ENCODE data around the gene MMP7.

Gene MMP7

DNA sequence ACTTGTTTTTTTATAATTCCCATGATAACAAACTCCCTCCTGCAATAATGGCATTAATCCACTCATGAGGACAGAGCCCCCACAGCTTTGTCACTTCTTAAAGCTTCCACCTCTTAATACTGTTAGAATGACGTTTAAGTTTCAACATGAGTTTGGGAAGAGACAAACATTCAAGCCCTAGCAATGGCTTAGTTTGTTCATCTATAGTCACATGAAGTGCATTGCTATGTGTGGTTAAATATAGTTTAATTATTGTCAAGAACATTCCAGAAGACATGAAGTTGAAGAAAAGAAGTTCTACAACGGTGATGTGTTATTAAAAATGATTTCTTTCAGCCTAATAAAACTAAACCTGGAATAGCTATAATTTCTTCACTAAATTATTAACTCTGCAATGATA, 30.6 kb downstream of the MMP7 start:
- TF ChIP-seq, protein P1, sequence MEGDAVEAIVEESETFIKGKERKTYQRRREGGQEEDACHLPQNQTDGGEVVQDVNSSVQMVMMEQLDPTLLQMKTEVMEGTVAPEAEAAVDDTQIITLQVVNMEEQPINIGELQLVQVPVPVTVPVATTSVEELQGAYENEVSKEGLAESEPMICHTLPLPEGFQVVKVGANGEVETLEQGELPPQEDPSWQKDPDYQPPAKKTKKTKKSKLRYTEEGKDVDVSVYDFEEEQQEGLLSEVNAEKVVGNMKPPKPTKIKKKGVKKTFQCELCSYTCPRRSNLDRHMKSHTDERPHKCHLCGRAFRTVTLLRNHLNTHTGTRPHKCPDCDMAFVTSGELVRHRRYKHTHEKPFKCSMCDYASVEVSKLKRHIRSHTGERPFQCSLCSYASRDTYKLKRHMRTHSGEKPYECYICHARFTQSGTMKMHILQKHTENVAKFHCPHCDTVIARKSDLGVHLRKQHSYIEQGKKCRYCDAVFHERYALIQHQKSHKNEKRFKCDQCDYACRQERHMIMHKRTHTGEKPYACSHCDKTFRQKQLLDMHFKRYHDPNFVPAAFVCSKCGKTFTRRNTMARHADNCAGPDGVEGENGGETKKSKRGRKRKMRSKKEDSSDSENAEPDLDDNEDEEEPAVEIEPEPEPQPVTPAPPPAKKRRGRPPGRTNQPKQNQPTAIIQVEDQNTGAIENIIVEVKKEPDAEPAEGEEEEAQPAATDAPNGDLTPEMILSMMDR (IDR thresholded peaks at IDR 0.05; ENCODE audit: low read length, missing control alignments) = no peak
- no peak overlapping the region for H3K4me3 ChIP-seq (replicated peaks; ENCODE audit: low read depth, low read length)
- DNase-seq (ENCODE audit: low read depth) = no peak

DNA sequence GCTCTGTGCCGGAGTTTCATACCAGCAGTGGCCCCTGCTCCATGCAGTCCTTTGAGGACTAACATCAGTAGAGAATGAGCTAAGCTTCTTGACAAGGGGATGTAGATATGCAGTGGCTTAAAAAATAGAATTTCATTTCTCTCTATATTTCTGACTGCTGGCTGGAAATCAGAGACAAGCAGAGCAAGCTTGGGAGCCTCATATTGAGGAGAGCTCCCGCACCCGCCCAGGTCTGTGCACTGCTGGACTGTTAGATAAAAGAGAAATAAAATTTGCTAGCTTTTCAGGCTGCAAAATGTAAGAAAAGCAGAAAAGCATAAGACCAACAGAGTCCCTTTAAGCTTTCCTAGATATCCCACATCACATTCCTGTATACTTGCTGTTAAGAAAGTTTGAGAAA, 31.4 kb downstream of the MMP7 start:
- no peak for DNase-seq (ENCODE audit: low read depth)
- TF ChIP-seq, protein P1 (IDR thresholded peaks at IDR 0.05; ENCODE audit: low read length, missing control alignments) = no peak

DNA sequence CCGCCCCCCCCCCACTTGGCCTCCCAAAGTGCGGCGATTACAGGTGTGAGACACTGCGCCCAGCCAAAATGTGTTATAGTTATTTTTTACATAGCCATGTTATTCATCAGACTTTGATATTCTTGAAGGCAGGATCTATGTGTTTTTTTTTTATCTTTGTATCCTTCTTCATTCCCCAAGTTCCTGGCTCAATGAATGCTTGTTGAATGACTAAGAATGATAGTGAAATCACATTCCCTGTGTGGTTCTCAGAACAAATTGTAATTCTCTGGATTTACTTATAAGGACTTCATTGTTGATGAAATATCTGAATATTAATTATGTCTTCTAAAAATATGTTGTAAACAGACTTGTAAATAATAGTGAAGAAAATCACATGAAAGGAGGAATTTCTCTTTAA, 33.5 kb downstream of the MMP7 start:
- TF ChIP-seq, protein P1 (IDR thresholded peaks at IDR 0.05; ENCODE audit: low read length, missing control alignments) = no peak
- DNase-seq (ENCODE audit: low read depth) = peak; percentile 64
- H3K4me3 ChIP-seq (replicated peaks; ENCODE audit: low read depth, low read length) = no peak overlapping the region

More for the DNA sequence above, 31.4 kb downstream of the MMP7 start:
- H3K4me3 ChIP-seq (replicated peaks; ENCODE audit: low read depth, low read length) = no peak overlapping the region

DNA sequence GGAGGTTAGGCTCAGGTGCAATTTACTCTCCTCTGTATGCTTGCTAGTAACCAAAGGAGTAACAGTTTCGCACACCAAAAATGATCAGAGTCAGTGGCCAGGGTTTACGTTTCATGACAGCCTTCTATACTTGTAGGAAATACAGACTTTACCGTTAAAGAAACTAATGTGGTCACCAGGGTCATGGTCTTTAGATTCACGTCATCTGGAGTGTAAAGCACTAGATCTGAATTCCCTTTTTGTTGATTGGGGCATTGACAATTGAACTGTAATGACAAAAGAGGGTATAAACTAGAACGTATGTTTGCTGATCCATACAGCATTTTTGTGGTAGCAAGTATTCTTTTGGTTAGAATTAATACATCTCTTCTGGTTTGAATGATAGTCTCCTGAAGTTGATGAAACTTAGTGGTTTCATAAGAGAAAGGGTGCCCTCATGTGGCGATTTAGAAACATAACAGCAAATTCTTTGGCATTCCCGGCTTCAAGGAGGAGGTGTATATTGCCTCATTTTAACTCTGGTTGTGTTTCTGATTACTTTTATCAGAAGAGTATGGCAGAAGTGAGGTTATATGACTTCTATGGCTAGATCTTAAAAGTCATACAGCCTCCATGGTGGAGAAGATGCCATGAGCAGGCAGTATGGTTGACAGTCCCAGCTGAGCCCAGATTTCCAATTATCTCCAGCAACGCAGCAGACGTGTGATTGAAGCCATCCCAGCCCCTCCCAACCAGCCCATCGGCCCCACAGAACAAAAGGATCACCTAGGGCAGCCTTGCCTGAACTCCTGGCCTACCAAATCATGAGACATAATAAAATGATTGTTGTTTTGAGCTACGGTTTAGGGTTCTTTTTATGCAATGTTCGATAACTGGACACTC, 35.1 kb downstream of the MMP7 start:
- DNase-seq (ENCODE audit: low read depth) = peak; percentile 94
- TF ChIP-seq, protein P1 (IDR thresholded peaks at IDR 0.05; ENCODE audit: low read length, missing control alignments) = peak; percentile 58
- H3K4me3 ChIP-seq (replicated peaks; ENCODE audit: low read depth, low read length) = no peak overlapping the region

DNA sequence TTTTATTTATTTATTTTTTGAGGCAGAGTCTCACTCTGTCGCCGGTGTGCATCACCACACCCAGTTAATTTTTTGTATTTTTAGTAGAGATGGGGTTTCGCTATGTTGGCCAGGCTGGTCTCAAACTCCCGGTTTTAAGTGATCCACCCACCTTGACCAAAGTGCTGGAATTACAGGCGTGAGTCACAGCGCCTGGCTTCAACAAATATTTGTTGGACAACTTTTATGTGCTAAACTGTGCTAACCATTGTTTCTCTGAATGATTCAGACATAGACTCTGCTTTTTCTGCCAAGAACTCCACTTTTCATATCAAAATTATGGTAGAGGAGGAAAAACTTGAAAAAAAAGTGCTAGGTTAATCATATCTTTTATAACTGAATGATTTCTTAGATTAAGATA, 36.3 kb downstream of the MMP7 start:
- TF ChIP-seq, protein P1 (IDR thresholded peaks at IDR 0.05; ENCODE audit: low read length, missing control alignments) = no peak
- peak; percentile 89 for DNase-seq (ENCODE audit: low read depth)
- H3K4me3 ChIP-seq (replicated peaks; ENCODE audit: low read depth, low read length) = no peak overlapping the region

DNA sequence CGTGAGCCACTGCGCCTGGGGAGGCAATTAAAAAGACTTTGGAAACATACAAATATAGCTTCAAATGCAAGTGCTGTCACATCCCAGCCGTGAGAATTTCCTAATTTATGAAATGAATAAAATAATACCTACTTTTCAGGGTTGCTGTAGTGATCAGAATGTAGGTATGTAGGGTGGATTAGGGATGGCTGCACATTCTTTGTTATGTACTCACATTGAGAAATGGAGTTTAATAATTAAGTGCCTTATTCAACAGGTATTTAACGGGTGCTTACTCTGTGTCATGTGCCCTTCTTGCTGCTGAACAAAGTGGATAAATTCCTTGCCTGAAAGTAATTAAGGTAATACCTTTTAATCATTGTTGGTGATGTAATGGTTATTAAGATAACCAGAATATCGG, 37.0 kb downstream of the MMP7 start:
- H3K4me3 ChIP-seq (replicated peaks; ENCODE audit: low read depth, low read length) = no peak overlapping the region
- no peak for DNase-seq (ENCODE audit: low read depth)
- TF ChIP-seq, protein P1 (IDR thresholded peaks at IDR 0.05; ENCODE audit: low read length, missing control alignments) = no peak

DNA sequence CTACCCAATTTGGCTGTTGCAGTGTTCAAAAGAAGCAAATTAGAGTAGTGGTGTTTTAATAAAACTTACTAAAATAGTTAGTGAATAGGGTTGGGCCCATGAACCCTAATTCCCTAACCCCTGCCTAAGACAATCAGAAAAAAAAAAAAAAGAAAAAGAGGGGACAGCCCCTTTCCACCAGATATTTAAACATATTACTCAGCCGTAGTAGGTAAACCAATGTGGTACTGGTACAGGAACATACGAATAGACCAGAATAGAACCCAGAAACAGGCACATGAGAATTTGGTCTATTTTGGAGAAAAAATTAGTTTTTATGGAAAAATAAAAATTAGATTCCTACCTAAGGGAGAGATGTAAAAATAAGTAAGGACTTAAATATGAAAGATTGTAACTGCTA, 38.6 kb downstream of the MMP7 start:
- DNase-seq (ENCODE audit: low read depth) = no peak
- TF ChIP-seq, protein P1 (IDR thresholded peaks at IDR 0.05; ENCODE audit: low read length, missing control alignments) = no peak
- no peak overlapping the region for H3K4me3 ChIP-seq (replicated peaks; ENCODE audit: low read depth, low read length)
